ENCODE data around the gene LONP2.

DNA sequence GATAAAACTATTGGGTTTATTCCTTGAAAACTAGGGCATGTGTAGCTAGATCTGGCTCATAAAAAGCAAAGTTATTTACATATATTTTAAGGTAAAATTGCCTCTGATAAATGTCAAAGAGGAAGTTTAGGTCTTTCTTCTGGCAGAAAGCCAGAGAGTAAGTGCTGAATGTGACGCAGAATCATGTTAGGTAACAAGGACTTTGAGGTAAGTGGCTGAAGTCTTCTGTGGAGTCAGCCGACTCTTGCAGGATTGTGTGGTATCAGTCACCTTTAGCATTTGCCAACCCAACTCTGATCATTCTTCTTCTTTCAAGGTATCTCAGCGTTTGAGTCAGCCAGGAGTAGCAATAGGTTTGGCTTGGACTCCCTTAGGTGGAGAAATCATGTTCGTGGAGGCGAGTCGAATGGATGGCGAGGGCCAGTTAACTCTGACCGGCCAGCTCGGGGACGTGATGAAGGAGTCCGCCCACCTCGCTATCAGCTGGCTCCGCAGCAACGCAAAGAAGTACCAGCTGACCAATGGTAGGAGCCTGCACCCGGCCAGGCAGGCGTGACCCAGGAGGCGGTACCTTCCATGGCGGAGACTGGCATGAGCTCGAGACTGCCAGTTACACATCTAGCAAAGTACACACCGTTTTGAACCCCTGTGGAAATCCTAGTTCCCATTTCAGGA is 103.2 kb downstream of the LONP2 start:
- TF ChIP-seq, protein P1, sequence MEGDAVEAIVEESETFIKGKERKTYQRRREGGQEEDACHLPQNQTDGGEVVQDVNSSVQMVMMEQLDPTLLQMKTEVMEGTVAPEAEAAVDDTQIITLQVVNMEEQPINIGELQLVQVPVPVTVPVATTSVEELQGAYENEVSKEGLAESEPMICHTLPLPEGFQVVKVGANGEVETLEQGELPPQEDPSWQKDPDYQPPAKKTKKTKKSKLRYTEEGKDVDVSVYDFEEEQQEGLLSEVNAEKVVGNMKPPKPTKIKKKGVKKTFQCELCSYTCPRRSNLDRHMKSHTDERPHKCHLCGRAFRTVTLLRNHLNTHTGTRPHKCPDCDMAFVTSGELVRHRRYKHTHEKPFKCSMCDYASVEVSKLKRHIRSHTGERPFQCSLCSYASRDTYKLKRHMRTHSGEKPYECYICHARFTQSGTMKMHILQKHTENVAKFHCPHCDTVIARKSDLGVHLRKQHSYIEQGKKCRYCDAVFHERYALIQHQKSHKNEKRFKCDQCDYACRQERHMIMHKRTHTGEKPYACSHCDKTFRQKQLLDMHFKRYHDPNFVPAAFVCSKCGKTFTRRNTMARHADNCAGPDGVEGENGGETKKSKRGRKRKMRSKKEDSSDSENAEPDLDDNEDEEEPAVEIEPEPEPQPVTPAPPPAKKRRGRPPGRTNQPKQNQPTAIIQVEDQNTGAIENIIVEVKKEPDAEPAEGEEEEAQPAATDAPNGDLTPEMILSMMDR (IDR thresholded peaks at IDR 0.05; ENCODE audit: low read depth, low read length), result no peak
- TF ChIP-seq EZH2phosphoT487 (IDR thresholded peaks at IDR 0.05; ENCODE audit: low read depth), result no peak

All from OCI-LY3 (cell line).